HepG2 (cell line): ENCODE measurements around the gene RNF5.
"Not testable (repeated sequence)": the region's sequence is repeated elsewhere in the genome, so short reads cannot be mapped to it uniquely, and the experiment has no call there.

Experiments used
- CBX2 ChIP-seq, 2 experiments: fragments of 200-600 bp in 1 of 2; sonication (generic); formaldehyde crosslinking in 1 of 2; IDR thresholded peaks; 2 replicates each; pipeline versions ENCODE4 v1.7.0 to v1.8.1; 2018 to 2022; ENCODE audit warnings: low read depth in 2 of 2, low read length in 1 of 2, mild to moderate bottlenecking in 1 of 2, missing genetic modification reagents in 1 of 2
- KDM1A ChIP-seq: IDR thresholded peaks from 2 replicates; pipeline ENCODE4 v1.6.1; 2016; ENCODE audit warnings: missing compliant biosample characterization
- POLR2AphosphoS5 ChIP-seq: IDR thresholded peaks from 2 replicates; pipeline ENCODE4 v1.6.1; 2012; ENCODE audit warnings: low read depth, low read length

- not testable (repeated sequence) for TF ChIP-seq CBX2 (IDR thresholded peaks at IDR 0.05; ENCODE audit: low read depth, low read length); CBX2 (CRISPR knock-in tag; IDR thresholded peaks at IDR 0.05; ENCODE audit: low read depth); KDM1A (CRISPR knock-in tag); POLR2AphosphoS5
Measured at GRCh38 chr6:32187725-32188380, 9.6 kb downstream of the RNF5 start.
